Uterus (tissue), 2 donors: ENCODE data around the gene CEP162.

Experiments used
- POLR2A ChIP-seq, 2 donors: fragments of 450-650 bp; IDR thresholded peaks; one replicate each; pipeline ENCODE4 v1.6.1; 2016; ENCODE audit warnings: antibody characterized with exemption in 2 of 2, mild to moderate bottlenecking in 1 of 2, moderate library complexity in 1 of 2
- TF ChIP-seq, protein P1 (sequence below), 4 experiments: fragments of 200-600 bp in 2 of 4; fragments of 450-650 bp in 2 of 4; sonication (generic) in 2 of 4; IDR thresholded peaks; one replicate each; pipeline ENCODE4 v1.5.1; 2016 to 2019; ENCODE audit warnings: antibody characterized with exemption in 4 of 4, mild to moderate bottlenecking in 2 of 4, moderate library complexity in 1 of 4

DNA sequence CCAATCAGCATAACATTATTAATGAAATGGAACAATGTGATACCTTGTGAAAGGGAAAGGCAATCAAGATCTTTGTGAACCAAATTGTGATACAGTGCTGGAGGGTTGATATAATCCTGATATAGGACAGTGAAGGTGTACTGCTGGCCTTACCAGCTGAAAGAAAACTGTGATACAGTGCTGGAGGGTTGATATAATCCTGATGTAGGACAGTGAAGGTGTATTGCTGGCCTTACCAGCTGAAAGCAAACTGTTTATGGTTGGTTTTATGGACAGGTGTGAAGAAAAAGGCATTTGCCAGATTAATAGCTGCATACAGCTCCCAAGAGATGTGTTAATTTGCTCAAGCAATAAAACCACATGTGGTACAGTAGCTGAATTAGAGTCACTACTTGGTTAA, 119.9 kb downstream of the CEP162 start:
- TF ChIP-seq, protein P1, sequence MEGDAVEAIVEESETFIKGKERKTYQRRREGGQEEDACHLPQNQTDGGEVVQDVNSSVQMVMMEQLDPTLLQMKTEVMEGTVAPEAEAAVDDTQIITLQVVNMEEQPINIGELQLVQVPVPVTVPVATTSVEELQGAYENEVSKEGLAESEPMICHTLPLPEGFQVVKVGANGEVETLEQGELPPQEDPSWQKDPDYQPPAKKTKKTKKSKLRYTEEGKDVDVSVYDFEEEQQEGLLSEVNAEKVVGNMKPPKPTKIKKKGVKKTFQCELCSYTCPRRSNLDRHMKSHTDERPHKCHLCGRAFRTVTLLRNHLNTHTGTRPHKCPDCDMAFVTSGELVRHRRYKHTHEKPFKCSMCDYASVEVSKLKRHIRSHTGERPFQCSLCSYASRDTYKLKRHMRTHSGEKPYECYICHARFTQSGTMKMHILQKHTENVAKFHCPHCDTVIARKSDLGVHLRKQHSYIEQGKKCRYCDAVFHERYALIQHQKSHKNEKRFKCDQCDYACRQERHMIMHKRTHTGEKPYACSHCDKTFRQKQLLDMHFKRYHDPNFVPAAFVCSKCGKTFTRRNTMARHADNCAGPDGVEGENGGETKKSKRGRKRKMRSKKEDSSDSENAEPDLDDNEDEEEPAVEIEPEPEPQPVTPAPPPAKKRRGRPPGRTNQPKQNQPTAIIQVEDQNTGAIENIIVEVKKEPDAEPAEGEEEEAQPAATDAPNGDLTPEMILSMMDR (IDR thresholded peaks at IDR 0.05): no peak
- TF ChIP-seq POLR2A (IDR thresholded peaks at IDR 0.05): no peak
